GM12865 (cell line): ENCODE results near the gene DOCK6.

ENCODE experiments used
- DNase-seq: peaks from one replicate; pipeline ENCODE4 v3.0.0; 2010; ENCODE audit warnings: low read depth
- H3K4me3 ChIP-seq: 2 replicates; pipeline ENCODE4 v1.5.1; 2011; ENCODE audit warnings: mild to moderate bottlenecking, low read depth, low read length, control low read depth
- CTCF ChIP-seq: IDR thresholded peaks from 2 replicates; pipeline ENCODE4 v1.5.1; 2011; ENCODE audit warnings: low read length, control low read depth, low read depth, inconsistent platforms; ENCODE audit not compliant: insufficient read depth; ENCODE audit errors: missing control alignments

The DOCK6 gene

GRCh38 chr19:11288349-11288748, 26.0 kb upstream of the DOCK6 start:
- TF ChIP-seq CTCF = peak; percentile 38
- H3K4me3 ChIP-seq = no peak overlapping the region
- DNase-seq = peak; percentile 33

DNA sequence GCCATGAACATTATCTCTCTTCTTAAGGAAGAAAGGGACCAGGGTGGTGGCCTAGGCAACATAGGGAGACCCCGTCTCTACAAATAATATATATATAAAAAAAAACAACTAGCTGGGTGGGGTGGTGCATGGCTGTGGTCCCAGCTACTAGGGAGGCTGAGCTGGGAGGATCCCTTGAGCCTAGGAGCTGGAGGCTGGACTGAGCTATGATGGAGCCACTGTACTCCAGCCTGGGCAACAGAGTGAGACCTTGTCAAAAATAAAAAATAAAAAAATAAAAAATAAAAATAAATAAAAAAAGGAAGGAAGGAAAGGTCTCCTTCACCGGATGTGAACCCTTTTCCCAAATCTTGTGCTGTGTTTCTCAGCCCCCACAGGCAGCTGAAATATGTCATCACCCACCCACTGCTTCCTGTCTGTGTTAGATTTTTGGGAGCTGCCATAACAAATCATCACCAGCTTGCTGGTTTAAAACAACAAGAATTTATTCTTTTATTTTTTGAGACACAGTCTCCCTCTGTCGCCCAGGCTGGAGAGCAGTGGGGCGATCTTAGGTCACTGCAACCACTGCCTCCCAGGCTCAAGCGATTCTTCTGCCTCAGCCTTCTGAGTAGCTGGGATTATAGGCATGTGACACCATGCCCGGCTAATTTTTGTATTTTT, 24.1 kb upstream of the DOCK6 start:
- no peak for DNase-seq

DNA sequence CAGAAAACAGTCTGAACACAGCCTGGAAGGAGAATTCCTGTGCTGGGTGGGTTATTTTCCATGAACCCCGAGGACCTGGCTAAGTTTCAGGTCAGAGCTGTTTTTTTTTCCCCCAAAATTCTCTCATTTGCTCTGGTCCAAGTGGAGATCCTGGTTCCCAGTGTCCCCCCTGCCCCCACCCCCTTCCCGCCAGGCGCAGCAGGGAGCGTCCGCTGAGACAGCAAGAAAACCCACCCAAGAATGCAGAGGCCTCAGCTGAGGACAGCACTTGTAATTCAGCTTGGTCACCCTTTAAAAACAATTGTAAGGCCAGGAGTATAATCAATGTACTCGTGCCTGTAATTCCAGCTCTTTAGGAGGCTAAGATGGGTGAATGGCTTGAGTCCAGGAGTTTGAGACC, 22.2 kb upstream of the DOCK6 start:
- TF ChIP-seq CTCF = no peak
- H3K4me3 ChIP-seq = no peak overlapping the region
- no peak for DNase-seq

More for the DNA sequence above, 24.1 kb upstream of the DOCK6 start:
- TF ChIP-seq CTCF = no peak
- H3K4me3 ChIP-seq = no peak overlapping the region

- no peak for DNase-seq
- no peak overlapping the region for H3K4me3 ChIP-seq
- no peak for TF ChIP-seq CTCF
Measured at GRCh38 chr19:11281356-11282049, 19.2 kb upstream of the DOCK6 start.

GRCh38 chr19:11279505-11280236, 17.3 kb upstream of the DOCK6 start:
- no peak for TF ChIP-seq CTCF
- peak; percentile 88 for DNase-seq
- no peak overlapping the region for H3K4me3 ChIP-seq

DNA sequence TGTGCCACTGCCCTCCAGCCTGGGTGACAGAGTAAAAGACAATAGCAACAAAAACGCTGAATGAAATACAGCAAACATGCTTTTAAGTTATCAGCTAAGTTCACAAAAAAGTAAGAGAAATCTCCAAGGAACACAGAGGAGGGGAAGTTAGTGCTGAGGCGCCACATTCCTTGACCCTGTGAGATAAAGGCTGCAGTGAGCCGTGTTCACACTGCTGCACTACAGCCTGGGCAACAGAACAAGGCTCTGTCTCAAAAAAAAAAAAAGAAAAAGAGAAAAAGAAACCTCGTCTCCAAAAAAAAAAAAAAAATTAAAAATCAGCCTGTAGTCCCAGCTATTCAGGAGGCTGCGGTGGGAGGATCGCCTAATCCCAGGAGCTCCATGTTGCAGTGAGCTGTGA, 16.3 kb upstream of the DOCK6 start:
- TF ChIP-seq CTCF = no peak
- no peak for DNase-seq
- no peak overlapping the region for H3K4me3 ChIP-seq
